ENCODE measurements around the gene LY6G5C. TPM values are rescaled to one million over a fixed set of nuclear protein-coding genes. Genes with fewer than 3 reads are reported as not detected.
A peak's percentile ranks its signal among the peaks of the same experiment; 100 is the strongest.

Gene LY6G5C
- total and polyA plus RNA-seq, 2 of the 13 experiments (the other 11 are each of a cell fraction or from before 2014, with no cell fraction given): 0.33 to 0.55 TPM

GRCh38 chr6:31631681-31632278 lies 49.1 kb downstream of the LY6G5C start:
- Histone ChIP-seq H3K4me2 (ENCODE audit: low read depth, low read length) (no peak overlapping the region), H3K27ac (ENCODE audit: extremely low read length, insufficient read depth, low read length) (no peak overlapping the region), H3K4me1 (ENCODE audit: insufficient read depth, low read length) (no peaks in the 10 kb centered on the region), H4K20me1 (ENCODE audit: insufficient read depth, low read length) (no peaks in the 10 kb centered on the region), H3K9ac (ENCODE audit: insufficient read depth, low read depth, low read length) (no peak overlapping the region), H3K79me2 (ENCODE audit: insufficient read depth, low read length) (no peaks in the 10 kb centered on the region), H3K9me3 (ENCODE audit: low read length) (no peaks in the 10 kb centered on the region), H3K36me3 (replicated peaks in 1 of 2; ENCODE audit: control insufficient read depth in 1 of 2, insufficient read depth in 2 of 2, low read length in 2 of 2) (peaks cover 72 to 100% of the 10 kb centered on the region in 2 experiments), H3K4me3 (replicated peaks in 1 of 3; ENCODE audit: insufficient read depth in 1 of 3, low read depth in 2 of 3, low read length in 3 of 3) (no peak overlapping the region), H2AFZ (ENCODE audit: low read length) (no peak overlapping the region), H3K27me3 (ENCODE audit: control insufficient read depth in 1 of 2, insufficient read depth in 2 of 2, low read length in 2 of 2) (no peaks in the 10 kb centered on the region)
- 98% methylated on average over 31 of the region's 32 CpGs for WGBS (ENCODE audit: low lambda C conversion rate)
- no TSS peak for BruUV-seq (replicated peaks)
- no peak for FAIRE-seq
- ChIA-PET CTCF (ENCODE audit: low intra/inter-chr PET ratio, low total read pairs) (no interaction called here), POLR2A (interaction anchor here (1.5 kb wide), 1 partner anchor 11 kb away, joined by 4 read pairs; the partner anchor contains the start of gene PRRC2A)
- in situ Hi-C loops (cut with HindIII; ENCODE audit: extremely low pct_ligation_motif_present, low pct_unique_long_range_greater_than_20kb): no loop called here
- intact Hi-C loops (cut with micrococcal nuclease; ENCODE audit: unreplicated experiment): no loop called here
- no peak; the same call in 2 of the 3 replicates for ATAC-seq
- TF ChIP-seq HNRNPL (IDR thresholded peaks at IDR 0.05; ENCODE audit: low read depth, low read length) (0 out of 2 replicates have a peak, but pooled peaks have one; percentile 15), POLR2AphosphoS5 (IDR thresholded peaks at IDR 0.05; ENCODE audit: low read depth, low read length) (peak; percentile 19; the same call in 1 of the 2 replicates), RBM39 (IDR thresholded peaks at IDR 0.05; ENCODE audit: low read depth, low read length, poor library complexity, severe bottlenecking) (peak; percentile 5), ZBTB20 (CRISPR knock-in tag; IDR thresholded peaks at IDR 0.05; ENCODE audit: borderline replicate concordance, low read depth) (no peak), RBFOX2 (IDR thresholded peaks at IDR 0.05; ENCODE audit: low read depth, low read length) (peak; percentile 67), PHF20 (CRISPR knock-in tag; IDR thresholded peaks at IDR 0.05) (no peak)
- no peak for DNase-seq (ENCODE audit: low spot score)

GRCh38 chr6:31631209-31631608 lies 49.7 kb downstream of the LY6G5C start:
- no peaks in the 10 kb centered on the region for H3K79me2 ChIP-seq (ENCODE audit: insufficient read depth, low read length)

More at GRCh38 chr6:31631209-31631608, 49.7 kb downstream of the LY6G5C start:
- ATAC-seq (no peak; the same call in 2 of the 3 replicates), FAIRE-seq (no peak), DNase-seq (ENCODE audit: low spot score) (no peak)
- H3K4me2 ChIP-seq (ENCODE audit: low read depth, low read length): no peak overlapping the region
- ChIA-PET CTCF (ENCODE audit: low intra/inter-chr PET ratio, low total read pairs) (no interaction called here), POLR2A (no interaction called here)
- no peak overlapping the region for H2AFZ ChIP-seq (ENCODE audit: low read length)
- no peaks in the 10 kb centered on the region for H3K4me1 ChIP-seq (ENCODE audit: insufficient read depth, low read length)
- no peaks in the 10 kb centered on the region for H4K20me1 ChIP-seq (ENCODE audit: insufficient read depth, low read length)
- in situ Hi-C loops (cut with HindIII; ENCODE audit: extremely low pct_ligation_motif_present, low pct_unique_long_range_greater_than_20kb) (no loop called here), intact Hi-C loops (cut with micrococcal nuclease; ENCODE audit: unreplicated experiment) (no loop called here)
- H3K9ac ChIP-seq (ENCODE audit: insufficient read depth, low read depth, low read length): no peak overlapping the region
- H3K36me3 ChIP-seq (replicated peaks in 1 of 2; ENCODE audit: control insufficient read depth in 1 of 2, insufficient read depth in 2 of 2, low read length in 2 of 2): peaks cover 73 to 100% of the 10 kb centered on the region in 2 experiments
- H3K4me3 ChIP-seq (replicated peaks in 1 of 3; ENCODE audit: insufficient read depth in 1 of 3, low read depth in 2 of 3, low read length in 3 of 3): no peak overlapping the region
- no peak for TF ChIP-seq ZNF615 (CRISPR knock-in tag; IDR thresholded peaks at IDR 0.05; ENCODE audit: borderline replicate concordance)
- TF ChIP-seq, protein P1, sequence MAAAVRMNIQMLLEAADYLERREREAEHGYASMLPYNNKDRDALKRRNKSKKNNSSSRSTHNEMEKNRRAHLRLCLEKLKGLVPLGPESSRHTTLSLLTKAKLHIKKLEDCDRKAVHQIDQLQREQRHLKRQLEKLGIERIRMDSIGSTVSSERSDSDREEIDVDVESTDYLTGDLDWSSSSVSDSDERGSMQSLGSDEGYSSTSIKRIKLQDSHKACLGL (CRISPR knock-in tag; IDR thresholded peaks at IDR 0.05): no peak
- no peak for TF ChIP-seq CENPX (CRISPR knock-in tag; IDR thresholded peaks at IDR 0.05)
- TF ChIP-seq, protein P2, sequence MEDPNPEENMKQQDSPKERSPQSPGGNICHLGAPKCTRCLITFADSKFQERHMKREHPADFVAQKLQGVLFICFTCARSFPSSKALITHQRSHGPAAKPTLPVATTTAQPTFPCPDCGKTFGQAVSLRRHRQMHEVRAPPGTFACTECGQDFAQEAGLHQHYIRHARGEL (CRISPR knock-in tag; IDR thresholded peaks at IDR 0.05): no peak
- TF ChIP-seq RBFOX2 (IDR thresholded peaks at IDR 0.05; ENCODE audit: low read depth, low read length): peak; percentile 3; the same call in 1 of the 2 replicates
- 98% methylated on average over 9 of the region's 16 CpGs for WGBS (ENCODE audit: low lambda C conversion rate)
- H3K27me3 ChIP-seq (ENCODE audit: control insufficient read depth in 1 of 2, insufficient read depth in 2 of 2, low read length in 2 of 2): no peaks in the 10 kb centered on the region
- H3K9me3 ChIP-seq (ENCODE audit: low read length): no peaks in the 10 kb centered on the region
- BruUV-seq (replicated peaks): TSS peak; percentile 14
- no peak overlapping the region for H3K27ac ChIP-seq (ENCODE audit: extremely low read length, insufficient read depth, low read length)
